Fibroblast of skin of abdomen (primary cell): ENCODE data around the gene PTH. TPM values are rescaled to one million over a fixed set of nuclear protein-coding genes. Genes with fewer than 3 reads are reported as not detected.

Experiments used
- DNase-seq: peaks from one replicate; pipeline ENCODE4 v3.0.0-alpha.2; 2013
- polyA plus RNA-seq, 2 experiments: library from polyadenylated mRNA; unstranded; fragments of 120-200 nt; gene quantifications; one replicate each; pipeline ENCODE4 v1.2.1, GENCODE V29; 2013; ENCODE audit not compliant: insufficient read length in 2 of 2

The PTH gene
- polyA plus RNA-seq (2013, experiment 1 of 2; ENCODE audit: insufficient read length) = not detected
- not detected for polyA plus RNA-seq (2013, experiment 2 of 2; ENCODE audit: insufficient read length)

DNA sequence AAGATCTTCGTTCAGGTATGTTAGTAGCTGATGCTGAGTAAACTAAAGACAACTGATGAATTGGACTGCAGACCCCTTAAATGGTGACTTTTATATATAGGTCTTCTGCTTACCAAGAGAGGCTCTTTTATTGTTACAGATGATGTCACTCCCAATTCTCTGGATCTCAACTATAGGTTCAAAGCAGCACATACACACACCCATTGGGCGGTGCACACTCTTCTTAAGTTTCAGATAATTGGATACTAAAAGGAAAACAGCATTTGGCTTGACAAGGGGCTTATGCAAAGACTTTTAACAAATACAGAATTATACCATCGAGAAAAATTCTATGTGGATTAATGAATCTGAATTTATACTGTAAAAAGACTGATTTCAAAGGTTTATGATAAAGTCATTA, at the start of gene PTH:
Gene PTH, minus strand, starts transcription at position 69 of the 400 bp plus-strand sequence. CDS start 3,142 bp downstream, outside the sequence.
- DNase-seq = no peak

DNA sequence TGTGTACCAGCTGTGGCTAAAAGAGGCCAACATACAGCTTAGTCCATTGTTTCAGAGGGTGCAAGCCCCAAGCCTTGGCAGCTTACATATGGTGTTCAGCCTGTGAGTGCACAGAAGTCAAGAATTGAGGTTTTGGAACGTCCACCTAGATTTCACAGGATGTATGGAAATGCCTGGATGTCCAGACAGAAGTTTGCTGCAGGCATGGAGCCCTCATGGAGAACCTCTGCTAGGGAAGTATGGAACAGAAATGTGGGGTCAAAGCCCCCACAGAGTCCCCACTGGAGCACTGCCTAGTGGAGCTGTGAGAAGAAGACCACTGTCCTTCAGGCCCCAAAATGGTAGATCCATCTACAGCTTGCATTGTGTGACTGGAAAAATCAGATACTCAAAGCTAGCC, 42.2 kb upstream of the PTH start:
- DNase-seq = no peak

DNA sequence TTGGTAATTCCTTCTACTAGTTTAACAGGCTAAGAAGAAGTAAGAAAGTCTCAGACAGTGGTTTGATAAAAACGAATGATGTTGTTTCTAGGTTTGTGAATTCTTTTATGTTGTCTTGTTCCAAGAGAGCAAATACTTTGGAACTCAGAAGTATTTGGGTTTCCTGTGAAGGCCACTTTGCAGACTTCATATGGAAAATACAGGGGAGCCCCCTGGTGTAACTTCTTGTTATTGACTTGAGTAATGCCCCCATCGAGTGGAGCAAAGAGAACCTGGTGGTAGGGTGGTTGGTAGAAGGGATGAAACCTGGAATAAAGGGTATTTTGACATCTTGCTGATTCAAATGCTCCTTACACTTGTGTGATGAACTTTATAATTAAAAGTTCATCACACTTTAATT, 40.0 kb upstream of the PTH start:
- DNase-seq = no peak

DNA sequence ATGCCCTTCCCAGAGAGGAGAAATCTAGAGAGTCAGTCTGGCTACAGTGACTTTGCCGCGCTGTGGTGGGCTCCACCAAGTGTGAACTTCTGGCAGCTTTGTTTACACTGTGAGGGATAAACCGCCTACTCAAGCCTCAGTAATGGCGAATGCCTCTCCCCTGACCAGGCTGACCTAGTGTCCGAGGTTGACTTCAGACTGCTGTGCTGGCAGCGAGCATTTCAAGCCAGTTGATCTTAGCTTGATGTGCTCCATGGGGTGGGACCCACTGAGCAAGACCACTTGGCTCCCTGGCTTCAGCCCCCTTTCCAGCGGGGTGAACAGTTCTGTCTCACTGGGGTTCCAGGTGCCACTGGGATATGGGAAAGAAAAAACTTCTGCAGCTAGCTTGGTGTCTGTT, 38.6 kb upstream of the PTH start:
- DNase-seq = no peak

DNA sequence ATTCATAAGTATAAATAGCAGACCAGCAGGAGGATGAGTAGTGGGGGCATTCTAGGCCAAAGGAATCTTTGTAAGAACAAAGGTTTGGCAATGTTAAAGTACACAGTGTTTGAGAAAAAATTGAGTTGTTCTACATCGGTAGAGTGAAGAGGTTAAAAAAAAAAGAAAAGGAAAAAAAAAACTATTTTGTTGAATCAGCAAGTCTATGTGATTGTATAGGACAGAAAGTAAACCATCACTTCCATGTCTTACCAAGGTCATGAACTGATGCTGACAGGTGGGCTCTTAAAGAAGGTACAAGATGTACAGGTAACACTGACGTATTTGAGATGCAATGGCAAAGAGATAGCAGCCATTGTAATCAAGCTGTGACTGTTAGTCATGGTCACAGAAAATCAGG, 29.5 kb upstream of the PTH start:
- DNase-seq = no peak

DNA sequence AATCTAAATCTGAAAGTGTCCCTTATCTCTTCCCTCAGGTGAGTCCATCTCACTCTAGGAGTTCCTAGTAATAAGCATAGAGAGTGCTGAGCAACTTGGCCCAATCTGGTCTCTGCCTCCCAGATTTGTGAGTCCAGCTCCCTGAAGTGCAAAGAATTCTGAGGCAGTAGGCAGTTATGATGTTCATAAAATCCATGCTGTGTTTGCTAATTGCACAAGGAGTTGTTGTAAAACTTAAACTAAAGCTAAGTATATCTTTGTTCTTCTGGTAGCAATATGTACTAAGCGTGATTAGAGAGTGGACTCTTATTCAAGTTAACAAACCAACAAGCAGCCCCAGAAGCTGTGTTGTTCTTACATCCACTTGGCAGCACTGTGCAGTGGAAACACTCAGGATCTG, 7.6 kb upstream of the PTH start:
- DNase-seq = no peak

DNA sequence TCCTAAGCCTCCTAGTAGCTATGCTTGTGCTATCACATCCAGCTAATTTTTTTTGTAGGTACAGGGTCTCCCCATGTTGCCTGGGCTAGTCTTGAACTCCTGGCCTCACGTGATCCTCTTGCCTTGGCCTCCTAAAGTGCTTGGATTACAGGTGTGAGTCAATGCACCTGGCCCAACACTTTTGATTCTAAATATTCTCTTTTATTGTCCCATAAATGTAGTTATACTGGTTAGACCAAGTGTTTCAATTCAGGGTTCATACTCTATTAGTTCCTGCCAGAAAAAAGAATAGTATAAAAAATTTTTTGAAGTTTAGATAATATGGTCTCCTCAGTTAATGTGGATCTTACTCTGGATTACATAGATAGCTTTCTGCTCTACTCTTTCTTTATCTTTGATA, 6.7 kb upstream of the PTH start:
- DNase-seq = no peak

DNA sequence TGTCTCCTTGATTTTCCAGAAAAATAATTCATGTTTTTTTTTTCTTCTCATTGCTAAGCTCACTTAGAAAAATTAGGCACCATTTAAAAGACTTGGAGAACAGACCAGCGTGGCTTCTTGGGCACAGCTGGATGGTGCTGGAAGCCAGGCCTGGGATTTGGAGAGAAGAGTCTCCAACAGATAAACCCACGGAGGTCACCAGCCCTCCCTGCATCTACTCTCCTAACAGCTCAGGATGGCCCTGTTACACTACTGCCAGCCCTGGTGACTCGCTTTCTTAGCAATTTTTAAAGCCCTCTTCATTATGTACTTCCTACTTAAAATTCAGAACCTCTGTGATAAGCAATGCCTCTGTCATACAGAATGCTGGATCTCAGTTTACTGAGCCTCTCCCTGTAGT, 1.7 kb downstream of the PTH start:
- no peak for DNase-seq

DNA sequence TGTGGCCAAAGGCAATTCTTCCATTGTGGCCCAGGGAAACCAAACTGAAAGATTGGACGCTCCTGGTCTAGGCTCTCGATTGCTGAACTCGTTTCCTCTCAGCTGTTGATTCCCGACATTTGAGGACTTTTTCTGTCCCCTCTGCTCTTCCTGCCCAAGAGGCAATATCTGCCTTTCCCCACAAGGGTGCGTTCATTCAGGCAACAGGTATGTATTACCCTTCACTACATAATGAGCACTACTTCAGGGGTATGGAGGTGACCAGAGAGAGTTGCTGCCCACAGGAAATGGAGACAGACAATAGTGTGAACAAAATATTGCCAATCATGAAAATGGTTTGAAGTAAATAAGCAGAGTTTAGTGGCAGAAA, 8.2 kb downstream of the PTH start:
- DNase-seq = no peak

DNA sequence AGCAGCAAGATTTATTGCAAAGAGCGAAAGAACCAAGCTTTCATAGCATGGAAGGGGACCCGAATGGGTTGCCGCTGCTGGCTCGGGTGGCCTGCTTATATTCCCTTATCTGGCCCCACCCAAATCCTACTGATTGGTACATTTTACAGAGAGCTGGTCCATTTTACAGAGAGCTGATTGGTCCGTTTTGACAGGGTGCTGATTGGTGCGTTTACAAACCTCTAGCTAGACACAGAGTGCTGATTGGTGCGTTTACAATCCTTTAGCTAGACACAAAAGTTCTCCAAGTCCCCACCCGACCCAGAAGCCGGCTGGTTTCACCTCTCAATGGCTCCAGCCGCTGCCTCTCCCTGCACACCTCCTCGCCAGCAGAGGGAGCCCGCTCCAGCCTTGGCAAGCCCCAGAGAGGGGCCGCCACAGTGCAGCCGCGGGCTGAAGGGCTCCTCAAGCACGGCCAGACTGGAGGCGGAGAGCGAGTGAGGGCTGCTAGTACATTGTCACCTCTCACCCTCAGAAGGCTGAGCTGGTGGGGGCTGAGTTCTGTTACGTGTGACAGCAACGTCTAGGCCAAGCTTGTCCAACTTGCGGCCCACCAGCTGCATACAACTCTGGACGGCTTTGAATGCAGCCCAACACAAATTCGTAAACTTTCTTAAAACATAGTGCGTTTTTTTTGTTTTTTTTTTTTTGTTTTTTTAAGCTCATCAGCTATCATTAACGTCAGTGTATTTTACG, 8.7 kb downstream of the PTH start:
- peak; percentile 15 for DNase-seq

DNA sequence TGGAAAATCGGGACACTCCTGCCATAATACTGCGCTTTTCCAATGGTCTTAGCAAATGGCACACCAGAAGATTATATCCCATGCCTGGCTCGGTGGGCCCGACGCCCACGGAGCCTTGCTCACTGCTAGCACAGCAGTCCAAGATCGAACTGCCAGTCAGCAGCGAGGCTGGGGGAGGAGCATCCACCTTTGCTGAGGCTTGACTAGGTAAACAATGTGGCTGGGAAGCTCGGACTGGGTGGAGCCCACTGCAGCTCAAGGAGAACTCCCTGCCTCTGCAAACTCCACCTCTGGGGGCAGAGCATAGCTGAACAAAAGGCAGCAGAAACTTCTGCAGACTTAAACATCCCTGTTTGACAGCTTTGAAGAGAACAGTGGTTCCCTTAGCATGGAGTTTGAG, 15.6 kb downstream of the PTH start:
- no peak for DNase-seq

DNA sequence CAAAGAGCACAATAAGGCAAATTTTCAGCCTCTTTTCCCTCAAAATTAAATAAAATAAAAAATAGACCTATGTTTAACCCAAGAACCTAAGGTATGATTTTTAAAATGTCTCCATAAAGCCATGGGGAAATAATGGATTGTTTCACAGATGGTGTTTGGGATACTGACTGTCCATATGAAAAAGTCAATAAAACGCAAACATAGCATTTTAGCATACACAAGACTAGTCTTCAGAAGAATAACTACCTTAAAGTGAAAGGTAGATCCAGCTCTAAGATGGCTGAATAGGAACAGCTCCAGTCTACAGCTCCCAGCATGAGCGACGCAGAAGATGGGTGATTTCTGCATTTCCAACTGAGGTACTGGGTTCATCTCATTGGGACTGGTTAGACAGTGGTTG, 16.1 kb downstream of the PTH start:
- DNase-seq = no peak

DNA sequence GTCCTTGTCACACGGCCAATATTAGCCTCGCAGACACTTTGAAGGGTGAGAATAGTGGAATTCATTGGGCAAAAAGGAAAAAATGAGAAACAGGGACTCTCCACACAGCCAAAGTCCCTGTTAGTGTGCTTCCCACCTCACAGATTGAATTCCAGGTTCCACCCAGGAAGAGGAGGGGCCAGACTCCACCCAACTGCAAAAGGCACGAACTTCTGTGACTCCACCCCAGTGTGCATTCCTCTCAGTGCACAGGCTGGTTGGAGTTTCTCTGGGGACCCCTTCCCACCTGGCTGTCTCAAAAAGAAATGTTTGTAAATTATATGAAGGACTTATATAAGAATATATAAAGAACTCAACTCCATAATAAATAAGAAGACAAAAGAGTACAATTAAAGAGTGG, 20.7 kb downstream of the PTH start:
- DNase-seq = no peak

DNA sequence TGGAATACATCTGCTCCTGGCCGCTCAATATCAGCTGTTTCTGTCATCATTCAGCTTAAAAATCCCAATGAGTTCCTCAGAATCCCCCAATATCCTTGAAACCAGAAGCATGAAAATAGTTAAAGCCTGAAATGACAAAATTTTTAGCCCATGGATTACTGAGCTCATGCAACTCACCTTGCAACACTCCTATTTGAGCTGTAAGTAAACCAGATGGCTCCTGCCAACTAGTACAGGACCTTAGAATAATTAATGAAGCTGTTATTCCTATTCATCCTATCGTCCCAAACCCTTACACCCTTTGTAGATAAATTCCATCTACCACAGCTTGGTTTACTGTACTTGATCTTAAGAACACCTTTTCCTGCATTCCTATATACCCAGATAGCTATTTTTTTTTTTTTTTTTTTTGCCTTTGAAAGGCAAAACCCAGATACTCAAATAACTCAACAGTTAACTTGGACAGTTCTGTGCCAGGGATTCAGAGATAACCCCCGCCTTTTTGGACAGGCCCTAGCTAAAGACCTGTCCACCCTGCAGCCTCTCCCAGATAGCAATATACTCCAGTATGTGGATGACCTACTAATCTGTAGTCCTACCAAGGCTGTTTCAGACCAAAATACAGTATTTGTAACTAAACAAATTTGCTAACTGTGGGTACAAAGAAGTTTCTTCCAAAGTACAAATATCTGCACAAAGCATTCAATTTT, 22.6 kb downstream of the PTH start:
- DNase-seq = no peak

DNA sequence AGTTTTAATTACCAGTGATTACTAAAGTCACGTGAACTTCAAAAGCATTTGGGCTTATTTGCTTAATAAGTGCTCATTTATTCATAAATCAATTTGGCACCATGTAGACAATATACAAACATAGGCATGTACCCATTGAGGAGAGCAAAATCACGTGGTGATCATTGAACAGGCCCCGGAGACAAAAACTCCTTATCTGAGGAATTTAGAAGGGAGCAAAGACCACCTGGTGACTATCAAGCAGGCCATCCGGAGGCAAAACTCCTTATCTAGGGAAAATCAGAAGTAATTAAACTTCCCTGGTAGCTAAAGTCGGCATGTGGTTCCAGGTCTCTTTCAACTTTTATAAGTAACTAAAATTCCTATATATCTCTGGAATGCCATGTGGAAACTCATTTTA, 27.0 kb downstream of the PTH start:
- DNase-seq = no peak

DNA sequence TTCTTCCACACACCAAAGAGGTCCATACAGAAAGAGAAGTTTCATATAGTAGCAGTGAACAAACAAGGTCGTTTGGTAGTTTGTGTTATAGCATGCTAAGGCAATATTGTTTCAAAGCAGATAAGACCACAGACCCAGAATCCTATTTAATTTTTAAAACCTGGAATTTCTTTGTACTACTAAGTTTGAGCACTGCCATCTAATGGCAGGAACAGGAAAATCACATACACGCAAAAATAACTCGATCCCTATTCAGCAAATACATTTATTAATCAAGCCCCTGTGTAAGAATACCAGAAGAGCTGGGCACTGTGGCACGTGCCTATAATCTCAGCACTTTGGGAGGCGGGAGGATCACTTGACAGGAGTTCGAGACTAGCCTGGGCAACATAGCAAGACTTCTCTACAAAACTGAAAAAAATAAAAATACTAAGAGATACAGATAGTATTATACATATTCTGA, 29.9 kb downstream of the PTH start:
- peak; percentile 39 for DNase-seq

DNA sequence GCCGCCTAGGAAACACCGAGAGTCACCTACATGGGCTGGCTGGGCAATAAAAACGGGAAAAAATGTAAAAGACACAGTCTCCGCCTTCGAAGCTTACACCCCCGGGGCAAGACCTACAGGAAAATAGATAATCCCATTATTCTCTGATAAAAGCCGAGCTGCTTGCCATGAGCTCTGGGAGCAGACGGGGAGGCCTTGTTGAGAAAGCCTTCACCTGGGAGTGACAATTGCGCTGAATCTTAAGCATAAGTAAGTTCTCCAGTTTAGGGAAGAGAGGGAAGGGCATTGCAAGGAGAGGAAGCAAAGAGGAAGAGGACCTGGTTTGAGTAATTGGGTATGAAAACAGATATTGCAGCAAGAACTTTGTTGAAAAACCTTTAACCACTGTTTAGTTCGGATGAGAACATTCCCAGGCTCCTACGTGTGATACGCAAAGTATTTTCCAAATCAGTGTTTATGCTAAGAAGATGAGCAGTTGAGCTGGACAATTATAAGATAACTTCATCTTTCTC, 32.0 kb downstream of the PTH start:
- DNase-seq = no peak

DNA sequence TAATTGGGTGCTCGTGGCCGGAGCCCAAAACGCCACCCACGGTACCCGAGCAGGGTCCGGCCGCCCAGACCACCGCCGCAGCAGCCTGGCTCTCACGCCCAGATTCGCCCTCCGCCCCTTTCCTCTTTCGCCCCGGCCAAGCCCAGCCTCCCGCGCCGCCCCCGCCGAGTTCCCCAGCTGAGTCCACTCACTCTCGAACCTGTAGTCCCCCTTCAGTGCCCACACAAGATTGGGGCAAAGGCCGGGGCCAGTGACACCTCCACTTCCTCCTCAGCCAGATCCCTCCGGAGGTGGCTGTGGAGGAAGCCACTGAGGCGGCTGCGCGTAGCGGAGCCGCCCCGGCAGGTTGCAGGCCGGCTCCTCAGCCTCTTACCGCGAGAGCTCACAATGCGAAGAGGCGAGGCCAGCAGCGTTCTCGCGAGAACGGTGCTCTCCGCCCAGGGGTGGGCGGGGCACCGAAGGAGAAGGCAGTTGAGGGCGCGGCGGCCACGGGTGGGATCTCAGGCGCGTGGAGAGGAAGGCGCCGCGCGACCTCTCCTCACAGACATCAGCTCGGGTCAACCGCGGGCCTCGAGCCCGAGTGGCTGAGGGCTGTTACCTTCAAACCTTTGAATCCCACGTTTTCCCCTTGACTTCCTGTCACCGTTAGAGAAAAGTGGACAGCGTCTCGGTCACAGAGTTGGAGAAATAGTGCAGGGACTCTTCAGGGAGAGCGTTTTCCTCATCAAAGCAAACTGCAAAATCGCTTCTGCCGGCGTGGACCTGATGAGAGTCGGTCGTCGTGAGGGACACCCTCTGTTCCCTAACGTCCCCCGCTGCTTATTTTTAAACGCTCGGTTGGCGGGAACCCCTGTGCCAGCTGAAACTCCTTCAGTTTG, 32.7 kb downstream of the PTH start, which contains the start of gene BTBD10:
Gene BTBD10, minus strand, starts transcription at position 322 of the 878 bp plus-strand sequence. CDS start 18,098 bp downstream, outside the sequence.
- DNase-seq = peak; percentile 95

DNA sequence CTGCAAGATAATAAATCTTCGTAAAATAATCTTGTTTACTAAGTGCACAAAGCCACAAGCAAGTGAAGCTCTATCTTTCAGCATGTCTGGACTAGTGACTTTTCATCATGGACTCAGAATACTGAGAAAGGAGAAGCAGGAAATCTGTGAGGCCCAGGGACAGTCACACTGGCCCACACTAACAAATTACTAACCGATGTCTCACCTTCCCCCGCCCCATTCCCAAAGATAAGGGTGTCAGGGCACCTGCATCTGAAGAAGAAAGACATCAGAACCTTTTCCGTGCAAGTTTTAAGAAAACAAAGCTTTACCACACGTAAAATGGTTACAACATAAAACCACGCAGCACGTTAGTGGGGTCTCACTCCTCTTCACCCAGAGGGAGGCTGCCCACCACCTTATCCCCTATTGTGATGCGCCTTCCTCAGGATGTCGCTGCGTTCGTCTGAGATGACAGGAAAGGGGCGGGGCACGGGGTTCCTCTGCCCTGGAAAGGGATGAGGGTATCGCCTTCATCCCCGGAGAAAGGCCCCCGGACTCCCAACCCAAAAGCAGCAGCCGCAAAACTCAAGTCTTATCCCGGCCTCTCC, 33.4 kb downstream of the PTH start:
- peak; percentile 36 for DNase-seq

DNA sequence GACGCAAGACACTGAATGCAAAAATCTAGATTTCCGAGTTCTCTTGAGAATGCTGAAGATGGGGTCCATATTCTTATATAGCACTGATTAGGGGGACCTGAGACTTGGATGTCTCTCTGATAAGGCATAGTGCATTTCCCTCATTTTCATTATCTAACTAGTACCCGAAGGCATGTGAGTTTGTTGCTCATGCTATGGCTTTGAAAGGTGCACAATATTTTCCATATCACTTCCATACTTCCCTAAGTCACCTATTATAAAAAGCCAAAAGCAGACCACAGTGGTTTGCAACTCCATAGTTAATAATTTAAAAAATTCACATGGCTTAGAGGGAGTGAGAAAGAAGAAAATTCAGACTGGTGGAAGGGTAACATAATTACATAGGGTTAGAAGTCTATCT, 34.5 kb downstream of the PTH start:
- no peak for DNase-seq

DNA sequence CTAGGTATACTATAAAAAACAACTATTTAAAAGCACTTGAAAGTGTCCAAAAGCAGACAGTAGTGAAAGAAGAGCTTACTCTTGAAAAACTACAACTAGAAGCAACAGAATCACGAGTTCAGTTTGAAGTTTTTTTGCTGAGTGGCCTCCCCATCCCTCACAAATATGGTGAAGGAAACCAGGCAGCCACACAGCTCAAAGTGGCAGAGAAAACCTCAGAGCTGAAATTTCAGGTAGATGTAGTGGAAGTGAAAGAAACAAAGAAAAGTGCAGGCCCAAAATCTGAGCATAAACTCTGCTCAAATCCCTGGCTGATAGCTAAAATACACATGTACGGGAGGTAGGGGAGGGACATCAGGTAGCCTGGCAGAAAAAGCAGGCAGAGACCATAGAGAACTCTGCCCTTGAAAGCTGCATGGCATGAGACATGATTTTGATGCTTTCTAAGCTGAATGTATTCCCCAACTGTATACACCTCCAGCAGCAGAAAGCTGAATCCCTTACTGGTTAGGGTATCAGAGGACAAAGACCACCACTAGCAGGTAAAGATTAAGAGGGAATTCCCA, 44.9 kb downstream of the PTH start:
- DNase-seq = no peak

DNA sequence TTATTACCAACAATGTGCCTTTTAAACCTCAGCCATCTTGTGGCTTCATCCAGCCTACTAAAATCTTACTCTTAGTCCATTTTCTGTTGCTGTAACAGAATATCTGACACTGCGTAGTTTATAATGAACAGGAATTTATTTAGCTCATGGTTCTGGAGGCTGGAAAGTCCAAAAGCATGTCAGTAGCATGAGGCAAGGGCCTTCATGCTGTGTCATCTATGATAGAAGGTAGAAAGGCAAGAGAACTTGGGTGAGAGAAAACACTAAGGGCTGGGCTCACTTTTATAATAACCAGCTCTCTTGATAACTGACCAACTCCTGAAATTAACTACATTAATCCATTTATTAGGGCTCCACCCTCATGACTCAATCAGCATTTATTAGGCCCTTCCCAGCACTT, 46.3 kb downstream of the PTH start:
- DNase-seq = no peak
